ENCODE results near the gene PRND.
"Not testable (repeated sequence)": the region's sequence is repeated elsewhere in the genome, so short reads cannot be mapped to it uniquely, and the experiment has no call there.

Gene PRND

DNA sequence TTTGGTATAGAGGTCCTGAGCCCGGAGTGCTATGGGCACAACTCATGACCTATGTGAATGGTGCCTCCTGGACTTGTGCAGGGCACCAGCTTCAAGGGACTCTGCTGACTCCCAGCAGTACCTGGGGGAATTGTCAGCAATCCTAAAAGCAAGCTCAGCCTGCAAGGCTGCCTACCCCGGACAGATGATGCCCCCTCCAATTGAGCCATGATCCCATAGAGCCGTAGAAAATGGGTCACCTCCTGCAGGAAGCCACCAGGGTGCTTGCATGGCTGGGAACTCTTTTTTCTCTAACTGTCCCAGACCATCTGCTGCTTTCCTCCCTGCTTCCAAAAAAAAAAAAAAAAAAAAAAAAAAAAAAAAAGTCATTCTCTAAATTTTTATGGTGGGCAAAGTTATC, 12.9 kb upstream of the PRND start:
- no peak for DNase-seq (ENCODE audit: low spot score)

DNA sequence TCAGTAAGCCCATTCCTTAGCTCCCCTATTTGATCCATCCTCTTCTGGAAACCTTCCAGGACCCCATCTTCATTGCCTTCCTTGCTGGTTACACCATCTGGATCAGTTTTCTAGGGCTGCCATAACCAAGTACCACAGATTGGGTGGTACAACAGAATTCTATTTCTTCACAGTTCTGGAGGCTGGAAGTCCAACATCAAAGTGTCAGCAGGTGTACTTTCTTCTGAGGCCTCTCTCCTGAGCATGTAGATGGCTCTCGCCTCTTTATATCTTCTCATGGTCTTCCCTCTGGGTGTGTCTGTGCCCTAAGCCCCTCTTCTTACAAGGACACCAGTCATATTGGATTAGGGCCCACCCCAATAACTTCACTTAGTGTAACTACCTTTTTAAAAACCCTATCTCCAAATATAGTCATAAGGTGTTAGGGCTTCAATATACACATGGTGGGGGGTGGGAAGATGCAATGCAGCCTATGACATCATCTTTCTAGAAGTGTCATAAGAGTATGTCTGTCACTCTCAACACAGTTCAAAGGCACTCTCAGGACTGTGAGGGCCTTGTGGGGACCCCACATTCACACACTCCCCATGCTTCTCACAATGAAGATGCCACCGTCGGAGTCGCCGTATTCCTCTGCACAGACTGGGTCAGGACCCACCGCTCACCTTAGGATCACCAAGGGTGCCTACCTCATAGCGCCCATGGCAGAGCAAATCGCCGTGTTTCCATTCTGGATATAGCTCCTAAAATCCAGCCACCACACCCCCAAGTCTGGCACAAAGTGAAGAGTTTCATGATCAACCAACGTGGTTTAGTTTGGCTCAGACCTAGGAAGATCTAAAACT, 12.2 kb upstream of the PRND start:
- DNase-seq (ENCODE audit: low spot score), result no peak

DNA sequence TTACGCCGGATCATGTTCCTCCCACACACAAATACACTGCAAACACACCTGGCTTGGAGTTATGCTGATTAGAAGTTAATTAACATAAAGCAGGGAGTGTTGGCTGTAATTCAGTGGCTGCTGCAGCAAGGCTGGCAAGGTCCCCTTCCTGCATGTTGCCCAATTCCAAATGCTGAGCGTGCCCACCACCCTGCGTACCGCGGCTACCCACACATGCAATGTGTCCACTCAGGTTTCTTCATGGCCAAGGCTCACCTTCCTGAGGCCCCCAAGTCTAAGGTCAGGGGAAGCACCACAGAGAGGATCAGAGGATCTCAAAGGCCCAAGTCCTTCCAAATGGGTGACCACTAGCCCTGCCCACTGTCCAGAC, 11.6 kb upstream of the PRND start:
- no peak for DNase-seq (ENCODE audit: low spot score)

DNA sequence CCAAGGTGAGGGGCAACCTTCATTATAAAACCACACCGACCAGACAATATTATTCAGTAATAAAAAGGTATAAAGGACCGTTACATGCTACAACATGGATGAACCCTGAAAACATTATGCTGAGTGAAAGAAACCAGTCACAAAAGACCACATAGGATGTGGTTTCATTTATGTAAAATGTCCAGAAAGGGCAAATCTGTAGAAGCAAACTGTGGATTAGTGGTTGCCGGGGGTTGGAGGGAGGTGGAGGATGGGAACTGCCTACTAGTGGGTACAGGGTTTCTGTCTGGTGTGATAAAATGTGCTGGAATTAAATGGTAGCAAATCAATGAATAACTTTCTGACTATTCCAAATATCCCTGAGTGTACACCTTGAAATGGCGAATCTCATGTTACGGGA, 10.2 kb upstream of the PRND start:
- DNase-seq (ENCODE audit: low spot score), result no peak

DNA sequence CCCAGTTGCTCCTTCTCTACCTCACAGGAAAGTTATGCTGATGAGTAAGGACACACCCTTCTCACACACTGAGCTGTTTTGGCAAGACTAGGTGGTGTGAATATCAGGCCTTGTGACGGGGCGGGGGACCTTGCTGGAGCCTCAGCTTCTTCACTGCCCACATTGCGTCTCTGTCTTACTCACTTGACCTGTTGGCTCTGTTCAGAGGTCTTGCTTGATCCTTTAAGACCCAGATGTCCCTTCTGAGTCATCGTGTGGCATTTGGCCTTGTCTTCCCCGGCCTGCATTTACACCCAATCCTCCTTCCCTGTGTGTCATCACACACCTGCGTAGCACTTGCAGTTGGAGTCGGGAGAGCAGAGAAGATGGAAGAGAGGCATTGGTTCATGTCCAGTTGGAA, 8.3 kb upstream of the PRND start:
- no peak for DNase-seq (ENCODE audit: low spot score)

DNA sequence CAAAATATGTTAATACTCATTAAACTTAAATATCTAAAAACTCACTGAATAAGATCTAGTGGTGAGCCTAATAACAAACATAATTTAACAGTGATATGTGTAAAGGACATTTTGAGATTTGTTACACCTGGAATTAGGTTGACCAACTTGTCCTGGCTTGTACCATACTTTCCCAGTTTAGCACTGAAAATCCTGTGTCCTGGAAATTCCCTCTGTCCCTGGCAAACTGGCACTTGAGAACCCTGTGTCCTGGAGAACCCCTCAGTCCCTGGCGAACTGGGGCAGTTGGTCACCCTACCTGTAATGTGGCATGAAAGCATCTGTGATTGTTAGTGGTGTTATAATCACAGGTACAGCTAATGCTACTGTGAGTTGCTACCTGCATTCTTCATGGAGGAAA, 6.9 kb upstream of the PRND start:
- no peak for DNase-seq (ENCODE audit: low spot score)

DNA sequence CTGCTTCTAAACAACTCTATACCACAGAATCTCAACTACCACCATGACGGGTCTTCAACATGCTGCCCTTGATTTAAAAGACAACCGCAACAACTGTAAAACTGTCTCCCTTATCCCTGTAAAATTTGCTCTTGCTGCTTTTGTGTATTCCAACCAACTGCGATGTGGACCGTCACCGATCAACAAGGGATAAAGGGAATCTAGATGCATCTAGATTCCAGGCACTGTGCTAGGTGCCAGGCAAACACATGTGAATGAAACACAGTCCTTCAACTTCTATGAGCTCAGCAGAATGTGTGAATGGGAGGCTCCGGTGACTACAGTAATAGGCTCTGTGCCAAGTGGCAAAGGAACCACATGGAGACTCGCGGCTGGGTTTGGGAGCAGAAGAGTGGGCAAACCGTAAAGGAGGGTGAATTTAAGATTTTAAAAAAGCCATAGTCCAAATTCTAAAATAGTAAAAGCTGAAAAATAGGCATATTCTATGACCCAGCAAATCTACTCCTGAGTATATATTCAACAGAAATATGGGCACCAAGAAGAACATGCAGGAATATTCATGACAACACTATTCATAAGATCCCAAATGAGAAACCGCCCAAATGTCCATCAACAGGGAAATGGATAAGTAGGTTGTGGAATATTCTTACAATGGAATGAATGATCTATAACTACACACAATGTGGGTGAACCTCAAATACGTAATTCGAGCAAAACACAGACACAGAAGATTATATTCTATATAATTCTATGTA, 3.7 kb upstream of the PRND start:
- DNase-seq (ENCODE audit: low spot score), result peak; percentile 40

DNA sequence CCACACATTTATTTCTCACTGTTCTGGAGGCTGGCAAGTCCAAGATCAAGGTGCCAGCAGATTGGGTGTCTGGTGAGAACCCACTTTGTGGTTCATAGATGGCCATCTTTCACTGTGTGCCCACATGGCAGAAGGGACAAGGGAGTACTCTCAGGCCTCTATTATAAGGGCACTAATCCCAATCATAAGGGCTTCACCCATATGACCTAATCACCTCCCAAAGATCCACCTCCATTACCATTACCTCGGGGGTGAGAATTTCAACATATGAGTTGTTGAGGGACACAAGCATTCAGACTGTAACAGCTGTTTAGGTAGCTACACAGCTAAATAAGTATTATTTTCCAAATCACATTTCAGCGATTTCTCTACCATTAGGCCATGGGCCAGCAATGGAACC, 2.5 kb upstream of the PRND start:
- no peak for DNase-seq (ENCODE audit: low spot score)

DNA sequence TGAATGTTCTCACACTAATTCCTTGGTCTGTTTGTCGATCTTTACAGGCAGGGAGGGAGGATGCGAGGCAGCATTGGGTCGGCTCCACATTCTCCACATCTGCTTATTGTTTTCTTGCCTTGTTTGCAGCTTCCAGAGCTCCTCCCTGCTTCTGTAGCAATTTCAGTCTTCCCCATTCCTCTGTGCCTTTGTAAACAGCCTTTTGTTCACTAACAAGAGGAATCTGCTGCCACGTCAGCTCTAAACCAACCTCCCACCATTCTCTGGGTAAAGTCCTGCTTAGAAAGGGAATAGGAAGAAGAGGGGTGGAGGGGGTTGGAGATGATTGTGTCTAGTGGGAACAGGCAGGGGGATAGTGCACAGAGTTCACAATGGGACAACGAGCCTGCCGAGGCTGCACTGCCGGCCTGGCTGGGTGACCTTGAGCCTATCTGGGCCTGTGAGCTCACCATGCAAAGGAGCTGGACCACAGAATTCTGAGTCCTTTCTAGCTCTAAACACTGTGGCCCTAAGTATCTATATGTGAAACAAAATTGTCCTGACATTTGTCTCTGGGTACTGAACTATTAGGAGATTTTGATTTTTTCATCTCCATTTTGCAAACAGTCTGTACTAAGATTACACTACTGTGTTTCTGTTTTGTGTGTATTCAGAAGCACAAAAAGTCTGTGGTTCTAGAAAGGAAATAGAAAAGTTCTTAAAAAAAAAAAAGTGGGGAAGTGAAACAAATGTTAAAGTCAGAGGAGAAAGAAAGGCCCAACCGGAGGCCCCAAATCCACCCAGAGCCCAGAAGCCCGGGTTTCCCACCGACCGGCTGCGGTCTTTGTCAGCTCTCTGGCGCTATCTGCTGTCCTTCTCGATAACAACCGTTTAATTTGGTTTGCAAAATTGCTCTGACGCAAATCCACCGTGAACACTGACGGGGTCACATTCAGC, 1.4 kb upstream of the PRND start:
- peak; percentile 93 for DNase-seq (ENCODE audit: low spot score)

DNA sequence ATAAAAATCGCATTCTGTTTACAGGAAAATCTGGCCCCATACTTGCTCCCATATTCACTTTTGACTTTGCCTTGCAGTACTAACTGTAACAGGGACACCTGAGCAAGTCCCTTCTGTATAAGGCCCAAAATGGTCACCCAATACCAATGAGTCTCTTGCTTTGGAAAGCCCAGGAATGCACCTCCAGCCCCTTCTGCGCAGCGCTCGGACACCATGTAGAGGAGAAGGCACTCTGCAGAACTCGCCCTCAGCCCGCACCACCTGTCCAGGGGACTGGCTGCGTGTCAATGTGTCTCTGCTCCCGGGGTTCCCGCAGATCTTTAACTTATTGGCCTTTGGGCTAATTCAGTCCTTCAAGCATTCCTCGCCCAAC, 746 bp upstream of the PRND start:
- no peak for DNase-seq (ENCODE audit: low spot score)

DNA sequence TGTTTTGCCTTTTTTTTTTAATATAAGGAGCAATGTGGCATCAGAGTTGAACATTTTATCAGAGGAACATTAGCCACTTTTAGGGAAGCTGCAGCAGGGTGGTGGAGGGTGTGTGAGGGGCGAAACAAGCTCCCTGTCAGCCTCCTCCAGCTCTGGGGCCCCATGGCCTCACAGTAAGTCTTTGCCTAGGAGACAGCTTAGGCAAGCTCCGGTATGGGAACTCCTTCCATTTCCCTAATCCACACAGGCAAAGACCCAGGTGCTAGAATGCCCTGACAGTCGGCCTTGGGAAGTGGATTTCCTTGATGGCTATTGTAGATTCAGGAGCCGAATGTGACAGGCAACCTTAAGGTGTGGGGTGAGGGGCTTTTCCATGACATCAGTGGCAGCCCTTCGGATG, 862 bp downstream of the PRND start:
- DNase-seq (ENCODE audit: low spot score), result no peak

DNA sequence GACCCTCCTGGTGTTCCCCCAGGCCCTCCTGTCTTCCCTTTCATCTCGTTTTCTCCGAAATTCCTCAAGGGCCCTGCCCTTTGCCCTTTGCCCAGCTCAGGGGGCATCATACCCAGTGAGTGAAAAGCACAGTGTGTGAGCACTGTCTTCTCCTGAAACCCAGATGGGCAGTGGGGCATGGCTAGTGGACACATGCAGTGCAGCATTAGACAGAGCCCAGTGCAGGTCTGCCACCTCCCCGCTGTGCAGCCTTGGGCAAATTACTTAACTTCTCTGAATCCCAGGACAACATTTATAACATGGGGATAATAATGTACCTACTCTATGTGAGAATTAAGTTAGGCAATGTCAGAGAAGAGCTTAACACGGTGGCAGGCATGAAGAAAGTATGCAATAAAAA, 1.3 kb downstream of the PRND start:
- DNase-seq (ENCODE audit: low spot score), result no peak

DNA sequence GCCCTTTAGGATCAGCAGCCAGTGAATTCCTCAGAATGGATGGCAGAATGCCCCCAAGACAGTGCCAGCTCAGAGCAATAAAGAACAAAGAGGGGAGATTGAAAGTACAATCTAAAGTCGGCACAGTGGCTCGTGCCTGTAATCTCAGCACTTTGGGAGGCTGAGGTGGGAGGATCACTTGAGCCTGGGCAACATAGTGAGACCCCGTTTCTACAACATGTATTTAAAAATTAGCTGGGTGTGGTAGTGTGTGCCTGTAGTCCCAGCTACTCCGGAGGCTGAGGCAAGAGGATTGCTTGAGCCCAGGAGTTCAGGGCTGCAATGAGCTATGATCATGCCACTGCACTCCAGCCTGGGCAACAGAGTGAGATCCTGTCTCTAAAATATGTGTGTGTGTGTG, 1.8 kb downstream of the PRND start:
- not testable (repeated sequence) for DNase-seq (ENCODE audit: low spot score)

DNA sequence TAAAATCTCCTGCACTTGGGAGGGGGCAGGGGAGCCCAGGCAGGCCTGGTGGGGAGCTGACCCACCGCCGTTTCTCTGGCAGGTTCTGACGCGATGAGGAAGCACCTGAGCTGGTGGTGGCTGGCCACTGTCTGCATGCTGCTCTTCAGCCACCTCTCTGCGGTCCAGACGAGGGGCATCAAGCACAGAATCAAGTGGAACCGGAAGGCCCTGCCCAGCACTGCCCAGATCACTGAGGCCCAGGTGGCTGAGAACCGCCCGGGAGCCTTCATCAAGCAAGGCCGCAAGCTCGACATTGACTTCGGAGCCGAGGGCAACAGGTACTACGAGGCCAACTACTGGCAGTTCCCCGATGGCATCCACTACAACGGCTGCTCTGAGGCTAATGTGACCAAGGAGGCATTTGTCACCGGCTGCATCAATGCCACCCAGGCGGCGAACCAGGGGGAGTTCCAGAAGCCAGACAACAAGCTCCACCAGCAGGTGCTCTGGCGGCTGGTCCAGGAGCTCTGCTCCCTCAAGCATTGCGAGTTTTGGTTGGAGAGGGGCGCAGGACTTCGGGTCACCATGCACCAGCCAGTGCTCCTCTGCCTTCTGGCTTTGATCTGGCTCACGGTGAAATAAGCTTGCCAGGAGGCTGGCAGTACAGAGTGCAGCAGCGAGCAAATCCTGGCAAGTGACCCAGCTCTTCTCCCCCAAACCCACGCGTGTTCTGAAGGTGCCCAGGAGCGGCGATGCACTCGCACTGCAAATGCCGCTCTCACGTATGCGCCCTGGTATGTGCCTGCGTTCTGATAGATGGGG, 3.0 kb downstream of the PRND start:
- DNase-seq (ENCODE audit: low spot score), result no peak

DNA sequence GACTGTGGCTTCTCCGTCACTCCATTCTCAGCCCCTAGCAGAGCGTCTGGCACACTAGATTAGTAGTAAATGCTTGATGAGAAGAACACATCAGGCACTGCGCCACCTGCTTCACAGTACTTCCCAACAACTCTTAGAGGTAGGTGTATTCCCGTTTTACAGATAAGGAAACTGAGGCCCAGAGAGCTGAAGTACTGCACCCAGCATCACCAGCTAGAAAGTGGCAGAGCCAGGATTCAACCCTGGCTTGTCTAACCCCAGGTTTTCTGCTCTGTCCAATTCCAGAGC, 3.5 kb downstream of the PRND start:
- DNase-seq (ENCODE audit: low spot score), result no peak

DNA sequence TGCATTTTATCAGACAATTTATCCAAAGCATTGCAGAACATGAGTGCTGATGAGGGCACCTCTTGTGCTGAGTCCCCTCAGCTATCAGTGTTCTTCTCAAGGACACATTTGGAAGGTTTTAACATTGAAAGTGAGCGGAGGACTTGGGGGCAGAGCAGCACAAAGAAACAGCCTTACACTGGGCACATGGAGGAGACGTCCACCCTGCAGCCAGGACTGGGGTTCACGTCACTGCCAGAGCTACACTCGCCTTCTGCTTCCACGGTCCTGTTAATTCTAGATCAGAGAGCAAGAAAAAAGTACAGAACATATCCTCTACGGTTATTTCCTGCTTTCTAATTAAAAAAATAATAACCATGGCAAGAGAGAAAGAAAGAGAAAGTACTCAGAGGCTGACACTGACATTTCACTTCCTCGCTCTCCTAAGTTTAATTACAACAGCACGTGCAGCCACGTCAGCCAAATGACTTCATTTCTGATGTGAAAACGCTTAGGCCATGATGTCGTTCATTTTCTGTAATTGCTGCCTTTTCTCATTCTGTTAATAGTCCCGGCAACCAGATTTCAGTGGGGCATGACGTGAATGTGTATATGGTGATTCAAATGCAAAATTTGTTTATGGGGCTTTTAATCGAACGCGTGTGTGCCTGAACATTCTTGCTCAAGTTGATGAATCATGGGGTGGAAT, 5.1 kb downstream of the PRND start:
- DNase-seq (ENCODE audit: low spot score), result no peak

DNA sequence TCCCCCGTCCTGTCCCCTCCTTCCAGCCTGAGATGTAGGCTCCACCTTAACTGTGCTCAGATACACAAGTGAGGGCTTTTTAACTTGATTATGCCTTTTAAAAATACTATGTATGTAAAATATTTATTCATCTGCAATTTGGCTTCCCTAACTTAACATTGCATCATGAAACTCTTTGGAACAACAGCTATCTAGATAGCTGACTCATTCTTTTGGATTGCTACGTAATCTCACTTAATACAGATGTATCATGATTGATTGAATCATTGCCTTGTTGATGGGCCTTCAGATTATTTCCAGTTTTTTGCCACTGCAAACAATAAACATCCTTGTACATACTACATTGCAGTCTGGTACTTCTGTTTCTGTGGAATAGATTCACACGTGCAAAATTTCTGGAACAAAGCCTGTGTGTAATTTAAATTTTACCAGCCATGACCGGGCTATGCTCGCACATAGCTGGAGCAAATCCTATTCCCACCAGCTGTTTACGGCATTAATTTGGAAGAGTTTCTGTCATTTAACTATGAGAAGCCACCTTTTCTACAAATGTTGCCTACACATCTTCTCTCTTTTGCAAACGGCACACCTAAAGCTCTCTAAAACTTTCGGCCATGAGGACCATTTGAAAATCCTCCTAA, 6.5 kb downstream of the PRND start:
- DNase-seq (ENCODE audit: low spot score), result no peak

DNA sequence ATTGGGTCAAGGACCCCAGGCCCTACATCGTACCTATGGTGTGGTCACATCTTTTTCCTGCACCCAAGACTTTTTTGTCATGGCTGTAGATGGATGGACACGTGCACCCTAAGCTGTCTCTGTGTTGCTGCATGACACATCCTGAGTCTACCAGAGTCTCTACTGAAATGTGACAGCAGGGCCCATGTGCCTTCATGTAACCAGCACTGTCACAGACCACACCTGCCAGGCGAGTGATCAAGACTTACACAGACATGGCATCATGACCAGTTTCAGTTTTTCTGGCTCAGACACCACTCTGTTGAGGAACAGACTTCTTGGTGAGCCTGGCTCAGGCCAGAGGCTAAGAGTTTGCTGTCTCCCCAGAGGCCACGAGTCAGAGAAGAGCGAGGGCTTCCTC, 7.6 kb downstream of the PRND start:
- no peak for DNase-seq (ENCODE audit: low spot score)

DNA sequence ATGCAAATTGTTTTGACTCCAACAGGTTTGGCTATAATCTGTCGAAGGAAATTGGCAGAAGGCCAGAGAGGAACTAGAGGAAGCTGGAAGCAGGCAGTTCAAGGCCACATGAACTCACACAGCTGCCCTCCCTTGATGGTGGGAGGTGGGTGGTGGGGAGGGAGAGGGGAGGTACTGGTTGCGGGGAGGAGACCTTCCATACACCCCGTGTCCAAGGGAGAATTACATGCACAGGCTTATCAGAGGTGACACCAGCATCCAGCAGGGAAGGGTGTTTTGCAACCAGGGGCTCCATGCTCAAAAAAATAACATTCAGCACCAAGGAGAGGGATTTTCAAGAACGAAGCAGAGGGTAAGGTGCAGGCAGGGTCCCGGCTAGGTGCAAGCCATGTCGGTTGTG, 9.1 kb downstream of the PRND start:
- DNase-seq (ENCODE audit: low spot score), result no peak

DNA sequence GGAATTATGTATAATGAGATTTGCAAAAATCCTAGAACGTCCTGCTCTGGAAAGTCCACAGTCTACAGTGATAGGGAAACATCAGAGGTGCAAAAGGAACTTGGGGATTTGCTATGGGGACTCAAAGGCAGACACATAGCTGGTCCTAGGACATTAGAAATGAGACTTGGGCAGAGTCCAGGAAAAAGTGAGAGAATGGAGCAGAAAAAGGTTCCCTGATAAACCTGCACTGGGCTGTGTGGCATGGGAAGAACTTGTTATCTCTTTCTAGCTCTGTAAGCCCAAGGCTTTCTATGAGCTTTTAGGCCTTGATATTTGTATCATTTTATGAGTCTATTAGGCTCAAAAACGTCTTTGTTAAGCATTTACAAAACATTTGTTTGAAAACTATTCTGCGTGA, 15.2 kb downstream of the PRND start:
- DNase-seq (ENCODE audit: low spot score), result no peak
